ENCODE data around the gene HMGXB3. TPM values are rescaled to one million over a fixed set of nuclear protein-coding genes. Genes with fewer than 3 reads are reported as not detected.
A peak's percentile ranks its signal among the peaks of the same experiment; 100 is the strongest.

Gene HMGXB3
- total and polyA plus RNA-seq, 2 of the 13 experiments (the other 11 are each of a cell fraction or from before 2014, with no cell fraction given) = 18.8 to 23.8 TPM

DNA sequence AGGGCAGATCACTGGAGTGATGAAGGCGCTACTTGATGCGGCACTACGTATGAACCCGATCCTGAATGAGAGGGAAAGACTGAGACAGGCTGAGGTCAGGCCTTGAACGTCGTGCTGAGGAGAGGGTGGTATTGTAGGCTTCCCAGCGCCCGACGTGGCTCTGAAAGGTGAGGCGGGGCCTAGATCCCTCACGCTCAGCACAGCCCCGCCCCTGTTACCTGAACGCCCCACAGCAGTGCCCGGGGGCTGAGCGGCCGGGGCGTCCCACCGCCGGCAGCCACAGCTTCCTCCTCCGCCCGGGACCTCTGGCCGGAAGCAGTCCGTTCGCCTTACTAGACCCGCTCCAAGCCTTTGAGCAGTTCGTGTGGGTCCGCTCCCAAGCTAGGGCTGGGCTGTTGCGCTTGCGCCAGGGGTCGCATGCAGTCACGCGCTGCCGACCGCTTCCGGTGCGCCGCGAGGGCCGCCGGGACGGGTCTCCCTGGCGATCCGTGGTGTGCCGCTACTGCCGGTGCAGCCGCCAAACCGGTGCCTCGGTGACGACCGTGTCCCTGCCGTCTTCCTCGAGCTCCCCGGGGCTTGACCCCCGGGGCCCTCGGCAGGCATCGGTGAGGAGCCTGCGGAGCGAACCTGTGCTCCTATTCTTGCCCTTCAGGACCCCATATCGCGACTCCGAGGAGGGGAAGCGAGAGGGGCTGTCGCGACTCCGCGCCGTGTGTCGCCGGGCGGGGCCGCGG, at the start of gene HMGXB3, which contains the start of gene TIGD6 (continued):
- TF ChIP-seq, protein P1, sequence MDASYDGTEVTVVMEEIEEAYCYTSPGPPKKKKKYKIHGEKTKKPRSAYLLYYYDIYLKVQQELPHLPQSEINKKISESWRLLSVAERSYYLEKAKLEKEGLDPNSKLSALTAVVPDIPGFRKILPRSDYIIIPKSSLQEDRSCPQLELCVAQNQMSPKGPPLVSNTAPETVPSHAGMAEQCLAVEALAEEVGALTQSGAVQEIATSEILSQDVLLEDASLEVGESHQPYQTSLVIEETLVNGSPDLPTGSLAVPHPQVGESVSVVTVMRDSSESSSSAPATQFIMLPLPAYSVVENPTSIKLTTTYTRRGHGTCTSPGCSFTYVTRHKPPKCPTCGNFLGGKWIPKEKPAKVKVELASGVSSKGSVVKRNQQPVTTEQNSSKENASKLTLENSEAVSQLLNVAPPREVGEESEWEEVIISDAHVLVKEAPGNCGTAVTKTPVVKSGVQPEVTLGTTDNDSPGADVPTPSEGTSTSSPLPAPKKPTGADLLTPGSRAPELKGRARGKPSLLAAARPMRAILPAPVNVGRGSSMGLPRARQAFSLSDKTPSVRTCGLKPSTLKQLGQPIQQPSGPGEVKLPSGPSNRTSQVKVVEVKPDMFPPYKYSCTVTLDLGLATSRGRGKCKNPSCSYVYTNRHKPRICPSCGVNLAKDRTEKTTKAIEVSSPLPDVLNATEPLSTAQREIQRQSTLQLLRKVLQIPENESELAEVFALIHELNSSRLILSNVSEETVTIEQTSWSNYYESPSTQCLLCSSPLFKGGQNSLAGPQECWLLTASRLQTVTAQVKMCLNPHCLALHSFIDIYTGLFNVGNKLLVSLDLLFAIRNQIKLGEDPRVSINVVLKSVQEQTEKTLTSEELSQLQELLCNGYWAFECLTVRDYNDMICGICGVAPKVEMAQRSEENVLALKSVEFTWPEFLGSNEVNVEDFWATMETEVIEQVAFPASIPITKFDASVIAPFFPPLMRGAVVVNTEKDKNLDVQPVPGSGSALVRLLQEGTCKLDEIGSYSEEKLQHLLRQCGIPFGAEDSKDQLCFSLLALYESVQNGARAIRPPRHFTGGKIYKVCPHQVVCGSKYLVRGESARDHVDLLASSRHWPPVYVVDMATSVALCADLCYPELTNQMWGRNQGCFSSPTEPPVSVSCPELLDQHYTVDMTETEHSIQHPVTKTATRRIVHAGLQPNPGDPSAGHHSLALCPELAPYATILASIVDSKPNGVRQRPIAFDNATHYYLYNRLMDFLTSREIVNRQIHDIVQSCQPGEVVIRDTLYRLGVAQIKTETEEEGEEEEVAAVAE (CRISPR knock-in tag; IDR thresholded peaks at IDR 0.05; ENCODE audit: borderline replicate concordance) = peak; percentile 69; the same call in 1 of the 2 replicates
- no peak for TF ChIP-seq MTF1 (CRISPR knock-in tag; IDR thresholded peaks at IDR 0.05)
- no peak for TF ChIP-seq RFX3 (CRISPR knock-in tag; IDR thresholded peaks at IDR 0.05)
- peak; percentile 95 for TF ChIP-seq HOXA3 (CRISPR knock-in tag; IDR thresholded peaks at IDR 0.05)
- TF ChIP-seq SUZ12 (IDR thresholded peaks at IDR 0.05; ENCODE audit: low read depth, low read length) = no peak
- TF ChIP-seq ZNF619 (CRISPR knock-in tag; IDR thresholded peaks at IDR 0.05) = peak; percentile 72; the same call in 1 of the 2 replicates
- TF ChIP-seq ZKSCAN8 (CRISPR knock-in tag; IDR thresholded peaks at IDR 0.05; ENCODE audit: borderline replicate concordance) = no peak; the same call in 1 of the 2 replicates
- no peak for TF ChIP-seq ZNF737 (CRISPR knock-in tag; IDR thresholded peaks at IDR 0.05; ENCODE audit: borderline replicate concordance)
- TF ChIP-seq ZFX (CRISPR knock-in tag; IDR thresholded peaks at IDR 0.05; ENCODE audit: low read depth) = peak; percentile 95
- no peak; the same call in 1 of the 2 replicates for TF ChIP-seq ARID2 (CRISPR knock-in tag; IDR thresholded peaks at IDR 0.05; ENCODE audit: borderline replicate concordance)
- TF ChIP-seq MATR3 (CRISPR knock-in tag; IDR thresholded peaks at IDR 0.05) = no peak
- TF ChIP-seq ZNF879 (CRISPR knock-in tag; IDR thresholded peaks at IDR 0.05) = peak; percentile 84
- TF ChIP-seq SRSF9 (IDR thresholded peaks at IDR 0.05; ENCODE audit: borderline replicate concordance, insufficient read depth, low read depth, low read length, poor library complexity, severe bottlenecking) = no peak
- 0 out of 2 replicates have a peak, but pooled peaks have one; percentile 64 for TF ChIP-seq MLX (CRISPR knock-in tag; IDR thresholded peaks at IDR 0.05)
- TF ChIP-seq ZNF367 (CRISPR knock-in tag; IDR thresholded peaks at IDR 0.05; ENCODE audit: borderline replicate concordance) = peak; percentile 86; the same call in 1 of the 2 replicates
- TF ChIP-seq NFATC3 (CRISPR knock-in tag; IDR thresholded peaks at IDR 0.05) = peak; percentile 17; the same call in 1 of the 2 replicates
- peak; percentile 98 for TF ChIP-seq ZNF788 (CRISPR knock-in tag; IDR thresholded peaks at IDR 0.05; ENCODE audit: borderline replicate concordance)
- peak; percentile 38; the same call in 1 of the 2 replicates for TF ChIP-seq SMAD1 (CRISPR knock-in tag; IDR thresholded peaks at IDR 0.05; ENCODE audit: borderline replicate concordance, low read depth)
- TF ChIP-seq ZNF138 (CRISPR knock-in tag; IDR thresholded peaks at IDR 0.05; ENCODE audit: low read depth) = peak; percentile 63; the same call in 1 of the 2 replicates
- TF ChIP-seq SALL2 (CRISPR knock-in tag; IDR thresholded peaks at IDR 0.05) = peak; percentile 79
- TF ChIP-seq TEAD2 (CRISPR knock-in tag; IDR thresholded peaks at IDR 0.05) = no peak
- TF ChIP-seq GPN1 (CRISPR knock-in tag; IDR thresholded peaks at IDR 0.05; ENCODE audit: borderline replicate concordance) = 0 out of 2 replicates have a peak, but pooled peaks have one; percentile 18
- TF ChIP-seq DNMT1 (CRISPR knock-in tag; IDR thresholded peaks at IDR 0.05) = no peak; the same call in 1 of the 2 replicates
